Measurements from ENCODE around the gene S1PR3.

S1PR3 gene

GRCh38 chr9:89038382-89039103, 47.3 kb downstream of the S1PR3 start:
- peak; percentile 96 for DNase-seq (ENCODE audit: low read depth)

DNA sequence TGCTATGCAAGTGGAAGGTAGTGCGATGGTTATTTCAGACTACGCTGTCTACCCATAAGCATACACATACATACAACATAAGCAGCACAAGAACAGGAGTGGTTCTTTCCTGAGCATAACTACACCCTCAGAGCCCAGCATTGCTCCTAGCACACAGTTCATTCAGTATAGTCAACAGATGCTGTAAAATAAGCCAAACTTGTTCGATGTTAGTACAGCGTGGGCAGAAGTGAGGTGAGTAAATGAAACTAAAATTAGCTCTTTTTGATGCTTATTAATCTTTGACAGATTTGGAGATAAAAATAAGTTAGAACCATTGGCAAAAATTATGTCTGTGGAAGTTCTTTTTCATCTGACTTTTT, 47.8 kb downstream of the S1PR3 start:
- no peak for DNase-seq (ENCODE audit: low read depth)

GRCh38 chr9:89039664-89040063, 48.4 kb downstream of the S1PR3 start:
- no peak for DNase-seq (ENCODE audit: low read depth)

DNA sequence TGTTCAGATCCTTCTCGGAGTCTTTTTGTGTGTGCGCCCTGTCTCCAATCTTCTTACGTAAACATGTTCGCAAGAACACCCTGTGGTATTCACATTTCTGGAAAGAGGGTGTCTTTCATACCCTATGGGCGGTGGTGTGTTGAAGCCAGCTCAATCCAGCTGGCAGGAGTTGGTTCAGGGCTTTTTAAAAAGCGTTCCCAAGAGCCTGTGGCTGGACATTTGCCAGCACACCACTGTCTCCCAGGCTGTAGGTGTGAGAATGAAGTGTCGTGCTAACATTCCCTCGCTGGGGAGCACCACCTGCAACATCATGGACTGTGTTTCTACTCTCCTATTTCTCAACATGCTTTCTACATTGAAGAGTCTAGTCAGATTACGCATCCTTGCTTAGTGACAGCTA, 51.7 kb downstream of the S1PR3 start:
- no peak for DNase-seq (ENCODE audit: low read depth)

DNA sequence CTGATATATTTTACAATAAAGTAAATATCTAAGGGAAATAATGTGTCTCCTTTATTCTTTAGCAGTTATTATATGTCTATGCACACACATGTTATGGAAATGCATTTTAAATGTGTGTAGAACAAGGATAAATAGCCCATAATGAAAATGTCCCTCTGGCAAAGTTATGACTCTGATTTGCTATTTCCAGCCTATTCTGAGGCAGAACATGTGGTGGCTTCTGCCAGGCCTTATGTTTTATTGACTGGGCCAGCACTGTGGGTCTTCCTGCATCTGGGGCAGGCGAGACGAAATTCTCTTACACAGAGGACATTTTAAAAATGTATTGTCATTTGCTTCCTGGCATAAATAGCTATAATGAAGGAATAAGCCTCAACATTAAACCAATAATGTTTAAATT, 52.8 kb downstream of the S1PR3 start:
- DNase-seq (ENCODE audit: low read depth): no peak

- DNase-seq (ENCODE audit: low read depth): no peak
These were observed 53.6 kb downstream of the S1PR3 start for GRCh38 chr9:89044881-89045280.

DNA sequence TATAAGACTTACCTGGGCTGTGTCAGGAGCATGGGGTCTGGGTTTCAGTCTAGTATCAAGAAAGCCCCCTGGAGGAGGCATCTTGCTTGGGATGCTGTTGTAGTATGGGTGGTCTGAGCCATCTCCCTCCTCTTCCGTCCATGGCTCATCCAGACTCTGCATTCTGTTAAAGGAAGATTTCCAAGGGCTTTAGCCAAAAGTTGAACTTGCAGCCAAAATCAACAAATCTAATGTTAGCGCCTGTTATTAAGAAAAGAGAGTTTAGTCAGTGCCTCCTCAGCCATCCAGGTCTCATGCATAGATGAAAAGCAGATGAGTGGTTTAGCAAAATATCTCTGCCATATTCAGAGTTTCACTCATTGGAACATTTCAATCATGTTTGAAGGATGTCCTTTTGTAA, 55.6 kb downstream of the S1PR3 start:
- DNase-seq (ENCODE audit: low read depth): peak; percentile 74

DNA sequence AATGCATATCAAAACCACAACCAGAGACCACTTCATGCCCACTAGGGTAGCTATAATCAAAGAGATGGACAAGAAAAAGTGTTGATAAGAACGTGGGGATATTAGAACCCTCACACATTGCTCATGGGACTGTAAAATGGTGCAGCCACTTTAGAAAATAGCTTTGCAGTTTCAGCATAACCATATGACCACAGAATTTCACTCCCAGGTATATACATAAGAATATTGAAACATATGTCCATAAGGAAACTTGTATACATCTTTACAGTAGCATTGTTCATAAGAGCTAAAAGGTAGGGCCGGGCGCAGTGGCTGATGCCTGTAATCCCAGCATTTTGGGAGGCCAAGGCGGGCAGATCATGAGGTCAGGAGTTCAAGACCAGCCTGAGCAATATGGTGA, 56.4 kb downstream of the S1PR3 start:
- DNase-seq (ENCODE audit: low read depth): no peak

- no peak for DNase-seq (ENCODE audit: low read depth)
These were observed 57.3 kb downstream of the S1PR3 start for GRCh38 chr9:89048616-89049015.

DNA sequence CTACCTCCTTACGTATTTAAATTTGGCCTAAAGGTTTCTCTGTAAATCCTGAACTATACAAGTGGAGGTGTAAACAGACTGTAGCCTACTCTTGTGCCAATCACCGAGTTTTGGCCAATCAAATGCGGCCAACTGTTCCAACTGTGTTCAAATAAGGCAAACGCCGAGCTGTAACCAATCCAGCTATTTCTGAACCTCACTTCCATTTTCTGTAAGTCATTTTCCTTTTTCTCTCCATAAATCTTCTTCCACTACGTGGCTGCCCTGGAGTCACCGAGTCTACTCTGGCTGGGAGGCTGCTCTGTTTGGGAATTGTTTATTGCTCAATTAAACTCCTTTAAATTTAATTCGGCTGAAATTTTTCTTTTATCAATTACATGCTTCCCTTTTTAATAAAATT, 58.4 kb downstream of the S1PR3 start:
- DNase-seq (ENCODE audit: low read depth): no peak

DNA sequence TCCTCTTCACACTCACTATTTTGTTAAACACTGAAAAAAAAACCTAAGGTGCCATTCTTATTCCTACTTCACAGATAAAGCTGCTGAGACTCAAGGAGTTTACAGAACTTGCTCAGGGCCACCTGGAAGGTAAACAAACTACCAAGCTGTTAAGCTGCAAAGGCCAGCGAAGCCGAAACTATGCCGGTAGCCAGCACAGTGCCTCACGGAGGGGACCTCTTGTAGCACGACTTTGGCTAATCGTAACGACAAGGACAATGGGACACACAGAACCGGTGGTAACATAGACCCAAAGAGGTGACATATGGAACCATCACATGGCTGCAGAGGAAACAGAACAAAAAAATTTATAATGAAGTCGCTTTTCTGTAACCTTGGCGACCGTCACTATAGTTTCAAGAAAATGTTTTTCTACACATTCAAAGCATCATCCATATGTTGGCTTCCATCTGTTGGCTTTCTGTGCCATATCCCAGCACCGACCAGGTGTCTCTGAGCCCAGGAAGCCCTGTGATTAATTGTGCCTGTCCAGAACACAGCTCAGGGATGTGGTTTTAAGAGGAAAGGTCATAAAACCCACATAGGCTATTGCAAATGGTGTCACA, 60.3 kb downstream of the S1PR3 start:
- DNase-seq (ENCODE audit: low read depth): no peak

DNA sequence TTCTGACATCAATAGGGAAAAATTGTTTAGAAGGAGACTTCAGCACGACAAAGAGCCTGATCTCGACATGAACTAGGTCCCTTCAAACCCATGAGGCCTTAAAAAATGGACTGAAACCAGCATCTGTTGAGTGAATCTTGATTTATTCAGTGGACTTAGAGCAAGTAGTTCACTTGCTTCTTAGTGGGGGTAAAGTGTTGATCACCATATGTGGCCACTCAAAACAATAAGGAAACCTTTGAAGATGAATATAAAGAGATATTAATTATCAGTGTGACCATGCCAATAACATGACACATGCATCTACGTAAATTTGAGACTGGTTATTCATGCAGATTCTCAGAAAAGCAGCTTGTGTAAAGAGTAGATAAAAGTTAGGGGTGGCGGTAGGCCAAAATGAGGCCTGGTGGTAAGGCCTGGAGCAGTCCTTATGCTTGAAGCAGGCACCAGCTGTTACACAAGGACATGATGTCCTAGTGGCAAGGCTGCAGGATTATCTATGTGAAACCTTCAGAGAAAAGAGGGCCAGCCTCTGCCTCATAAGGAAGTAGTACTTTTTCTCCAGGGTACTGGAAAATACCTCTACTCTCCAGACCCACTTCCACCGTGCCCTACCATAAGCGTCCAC, 61.3 kb downstream of the S1PR3 start:
- DNase-seq (ENCODE audit: low read depth): no peak

DNA sequence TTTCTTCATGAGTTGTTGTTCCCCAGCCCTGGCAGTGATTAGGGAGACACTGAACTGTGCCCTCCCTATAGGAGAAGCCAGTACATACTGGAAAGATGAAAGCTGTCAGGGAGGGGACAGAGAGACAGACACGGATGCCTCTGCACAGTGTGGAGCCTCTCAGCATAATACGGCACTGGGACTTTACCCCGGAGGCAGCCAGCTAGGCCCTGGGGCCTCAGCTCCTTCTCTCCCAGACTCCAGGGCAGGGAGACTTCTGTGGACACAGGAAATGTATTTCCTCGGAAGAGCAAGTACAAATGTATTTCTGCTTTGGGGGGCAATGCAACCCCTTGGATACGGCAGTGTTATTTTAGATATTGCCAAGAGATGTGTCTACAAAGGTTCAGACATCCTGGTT, 62.0 kb downstream of the S1PR3 start:
- no peak for DNase-seq (ENCODE audit: low read depth)
